NB4 (cell line): Measurements from ENCODE around the gene PTPN1.

Experiments used
- POLR2A ChIP-seq: IDR thresholded peaks from 2 replicates; pipeline ENCODE4 v1.6.1; 2011; ENCODE audit warnings: mild to moderate bottlenecking; ENCODE audit not compliant: insufficient read length; ENCODE audit errors: extremely low read depth
- TF ChIP-seq, protein P1 (sequence below): IDR thresholded peaks from one replicate; pipeline ENCODE4 v1.5.1; 2012; ENCODE audit warnings: low read depth, low read length

DNA sequence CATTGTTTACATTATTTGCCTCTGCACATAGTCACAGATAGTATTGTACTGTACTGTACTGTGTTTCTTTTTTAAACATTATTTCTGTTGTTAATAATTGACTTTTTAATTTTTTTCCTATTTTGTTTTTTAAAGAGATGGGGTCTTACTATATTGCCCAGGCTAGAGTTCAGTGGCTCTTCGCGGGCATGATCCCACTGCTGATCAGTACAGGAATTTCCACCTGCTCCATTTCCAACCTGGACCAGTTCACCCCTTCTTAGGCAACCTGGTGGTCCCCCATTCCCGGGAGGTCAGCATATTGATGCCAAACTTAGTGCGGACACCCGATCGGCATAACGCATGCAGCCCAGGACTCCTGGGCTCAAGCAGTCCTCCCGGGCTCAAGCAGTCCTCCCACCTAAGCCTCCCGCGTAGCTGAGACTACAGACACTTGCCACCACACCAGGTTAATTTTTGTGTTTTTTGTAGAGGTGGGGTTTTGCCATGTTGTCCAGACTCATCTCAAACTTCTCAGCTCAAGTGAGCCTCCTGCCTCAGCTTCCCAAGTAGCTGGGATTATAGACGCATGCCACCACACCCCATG lies 47.5 kb downstream of the PTPN1 start:
- TF ChIP-seq, protein P1, sequence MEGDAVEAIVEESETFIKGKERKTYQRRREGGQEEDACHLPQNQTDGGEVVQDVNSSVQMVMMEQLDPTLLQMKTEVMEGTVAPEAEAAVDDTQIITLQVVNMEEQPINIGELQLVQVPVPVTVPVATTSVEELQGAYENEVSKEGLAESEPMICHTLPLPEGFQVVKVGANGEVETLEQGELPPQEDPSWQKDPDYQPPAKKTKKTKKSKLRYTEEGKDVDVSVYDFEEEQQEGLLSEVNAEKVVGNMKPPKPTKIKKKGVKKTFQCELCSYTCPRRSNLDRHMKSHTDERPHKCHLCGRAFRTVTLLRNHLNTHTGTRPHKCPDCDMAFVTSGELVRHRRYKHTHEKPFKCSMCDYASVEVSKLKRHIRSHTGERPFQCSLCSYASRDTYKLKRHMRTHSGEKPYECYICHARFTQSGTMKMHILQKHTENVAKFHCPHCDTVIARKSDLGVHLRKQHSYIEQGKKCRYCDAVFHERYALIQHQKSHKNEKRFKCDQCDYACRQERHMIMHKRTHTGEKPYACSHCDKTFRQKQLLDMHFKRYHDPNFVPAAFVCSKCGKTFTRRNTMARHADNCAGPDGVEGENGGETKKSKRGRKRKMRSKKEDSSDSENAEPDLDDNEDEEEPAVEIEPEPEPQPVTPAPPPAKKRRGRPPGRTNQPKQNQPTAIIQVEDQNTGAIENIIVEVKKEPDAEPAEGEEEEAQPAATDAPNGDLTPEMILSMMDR: no peak
- no peak for TF ChIP-seq POLR2A
